Tibial nerve (tissue), 3 donors: ENCODE results near the gene UTP4.

ENCODE experiments used
- CTCF ChIP-seq, 5 experiments: fragments of 200-600 bp in 3 of 5; fragments of 450-650 bp in 2 of 5; sonication (generic) in 3 of 5; IDR thresholded peaks; one replicate each; pipeline ENCODE4 v1.5.1; 2016 to 2019; ENCODE audit warnings: antibody characterized with exemption in 5 of 5, mild to moderate bottlenecking in 3 of 5, moderate library complexity in 2 of 5
- POLR2A ChIP-seq, 2 donors: fragments of 450-650 bp; IDR thresholded peaks; one replicate each; pipeline ENCODE4 v1.6.1; 2017; ENCODE audit warnings: antibody characterized with exemption in 2 of 2, mild to moderate bottlenecking in 2 of 2, moderate library complexity in 2 of 2

GRCh38 chr16:69132424-69133252, at the start of gene UTP4, which contains the start of gene CHTF8:
- TF ChIP-seq CTCF (IDR thresholded peaks at IDR 0.05): peak in 1 of 5 experiments; percentile 54
- TF ChIP-seq POLR2A (IDR thresholded peaks at IDR 0.05): peak; percentile 97 to 99
